ENCODE results near the gene KIF12.

DNA sequence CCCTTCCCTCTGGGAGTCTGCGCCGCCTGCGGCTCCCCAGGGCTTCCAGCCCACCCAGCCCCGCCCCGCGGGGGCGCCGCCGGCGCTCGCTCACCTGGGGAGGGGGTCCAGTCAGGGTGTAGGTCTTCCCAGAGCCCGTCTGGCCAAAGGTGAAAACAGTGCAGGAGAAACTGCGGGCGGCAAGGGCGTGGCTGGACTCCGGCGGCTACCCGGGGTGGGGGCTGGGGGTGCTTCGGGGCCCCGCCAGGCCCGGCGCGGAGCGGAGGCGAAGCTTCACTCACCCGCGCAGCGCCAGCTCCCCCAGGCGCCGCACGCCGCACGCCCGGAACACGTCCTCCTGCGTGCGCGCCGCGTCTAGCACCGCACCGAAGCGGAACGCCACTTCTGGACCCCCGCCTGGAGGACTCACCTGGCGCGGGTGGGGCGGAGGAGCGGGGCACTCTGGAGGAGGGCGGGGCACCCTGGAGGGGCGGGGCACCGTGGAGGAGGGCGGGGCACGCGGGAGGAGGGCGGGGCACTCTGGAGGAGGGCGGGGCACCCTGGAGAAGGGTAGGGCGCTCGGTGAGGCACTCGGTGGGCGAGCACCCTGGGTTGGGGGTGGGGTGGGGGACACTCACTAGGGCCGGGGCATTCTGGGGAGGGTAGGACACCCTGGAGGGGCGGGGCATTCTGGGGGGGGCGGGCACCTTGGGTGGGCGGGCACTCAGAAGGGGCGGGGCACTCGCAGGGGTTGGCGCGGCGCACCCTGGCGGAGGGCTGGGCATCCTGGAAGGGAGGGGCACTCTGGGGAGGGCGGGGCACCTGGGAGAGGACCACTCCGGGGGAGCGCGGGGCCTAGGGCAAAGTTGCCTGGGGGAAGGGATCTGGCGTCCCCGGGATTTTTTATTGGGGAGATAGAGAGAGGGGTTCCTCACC lies 814 bp downstream of the KIF12 start:
- TF ChIP-seq GATA2 (IDR thresholded peaks at IDR 0.05; ENCODE audit: low read depth, low read length) (no peak), GATA3 (IDR thresholded peaks at IDR 0.05; ENCODE audit: low read depth, low read length) (no peak)

All from SH-SY5Y (cell line).